GM19455 (cell line): Measurements from ENCODE around the gene ITM2B.
A peak's percentile ranks its signal among the peaks of the same experiment; 100 is the strongest.
"Not testable (repeated sequence)": the region's sequence is repeated elsewhere in the genome, so short reads cannot be mapped to it uniquely, and the experiment has no call there.

Source experiments
- ATAC-seq: cut with Tn5 transposase; IDR thresholded peaks from one replicate; pipeline ENCODE4 v1.9.1; 2021; ENCODE audit not compliant: unreplicated experiment

ITM2B gene

DNA sequence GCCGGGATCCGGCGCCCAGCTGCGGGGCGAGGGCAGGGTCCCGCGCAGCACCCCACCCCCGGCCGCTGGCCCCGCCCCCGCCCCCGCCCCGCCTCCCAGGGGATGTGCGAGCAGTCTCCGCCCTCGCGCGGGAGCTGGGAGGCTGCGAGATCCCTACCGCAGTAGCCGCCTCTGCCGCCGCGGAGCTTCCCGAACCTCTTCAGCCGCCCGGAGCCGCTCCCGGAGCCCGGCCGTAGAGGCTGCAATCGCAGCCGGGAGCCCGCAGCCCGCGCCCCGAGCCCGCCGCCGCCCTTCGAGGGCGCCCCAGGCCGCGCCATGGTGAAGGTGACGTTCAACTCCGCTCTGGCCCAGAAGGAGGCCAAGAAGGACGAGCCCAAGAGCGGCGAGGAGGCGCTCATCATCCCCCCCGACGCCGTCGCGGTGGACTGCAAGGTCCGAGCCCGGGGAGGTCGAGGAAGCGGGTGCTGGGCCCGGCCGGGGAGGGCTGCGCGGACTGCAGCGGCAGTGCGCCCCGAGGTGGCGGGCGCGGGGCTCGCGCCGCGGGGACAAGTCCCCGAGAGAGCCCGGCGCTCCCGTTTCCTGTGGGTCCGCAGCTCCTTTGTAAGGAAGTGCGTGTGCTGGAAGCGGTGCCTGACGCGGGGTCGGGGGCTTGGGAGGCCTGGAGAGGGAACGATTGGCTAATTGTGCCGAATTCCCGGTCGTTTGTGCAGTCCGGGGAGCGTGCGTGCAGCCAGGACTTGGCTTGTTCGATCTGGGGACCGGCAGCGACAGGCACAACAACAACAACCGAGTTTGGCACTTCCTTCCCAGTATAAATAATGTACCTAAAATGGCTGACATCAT lies at the start of gene ITM2B:
TSS of gene ITM2B (plus strand) at position 161 of the 843 bp plus-strand sequence. CDS start at position 316, 155 bp downstream.
- ATAC-seq: peak; percentile 73

DNA sequence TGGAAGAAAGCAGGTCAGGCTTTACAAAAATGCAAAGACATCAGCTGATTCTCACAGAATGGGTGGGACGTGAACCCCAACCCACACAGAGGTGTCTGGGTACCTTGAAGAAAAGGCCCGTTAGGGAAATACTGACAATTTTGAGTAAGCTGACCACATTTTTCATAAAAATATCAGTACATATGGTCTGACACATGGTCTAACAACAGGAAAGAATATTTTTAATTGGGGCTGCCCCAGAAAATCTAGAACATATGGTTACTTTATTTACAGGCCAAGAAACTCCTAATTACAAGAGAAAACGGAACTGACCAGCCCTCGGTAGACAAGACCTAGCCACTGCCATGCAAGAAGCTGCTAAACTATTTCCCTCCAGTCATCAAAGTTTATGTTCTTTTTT lies 48.7 kb upstream of the ITM2B start:
- ATAC-seq: no peak

DNA sequence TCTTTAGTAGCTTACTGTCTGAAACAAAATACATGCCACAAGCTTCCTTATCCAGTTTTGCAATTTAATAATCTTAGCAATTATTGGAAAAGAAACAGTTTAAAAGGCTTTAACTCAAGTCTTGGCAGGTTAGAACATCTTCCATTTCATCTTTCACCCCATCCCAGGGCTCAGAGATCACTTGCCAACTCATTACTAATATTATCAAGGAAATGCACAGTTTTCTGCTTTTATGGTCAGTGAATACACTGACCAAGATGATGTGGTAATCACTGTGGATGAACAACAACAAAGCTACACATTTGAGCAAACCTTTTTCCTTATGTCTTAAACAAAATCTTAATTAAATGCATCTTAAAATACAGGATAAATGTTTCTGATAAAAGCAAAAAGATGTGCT lies 48.0 kb upstream of the ITM2B start:
- no peak for ATAC-seq

DNA sequence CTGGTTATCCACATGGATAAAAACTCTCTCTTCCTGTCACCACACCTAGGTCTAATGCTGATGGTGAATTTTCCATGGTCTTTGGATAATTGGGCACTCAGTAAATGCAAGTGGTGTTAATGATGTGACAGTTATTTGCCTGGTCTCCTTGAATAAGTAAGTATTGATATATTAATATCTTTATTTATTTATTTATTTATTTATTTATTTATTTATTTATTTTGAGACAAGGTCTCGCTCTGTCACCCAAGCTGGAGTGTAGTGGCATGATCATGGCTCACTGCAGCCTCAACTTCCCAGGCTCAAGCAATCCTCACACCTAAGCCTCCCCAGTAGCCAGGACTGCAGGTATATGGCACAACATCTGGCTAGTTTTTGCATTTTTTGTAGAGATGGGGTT lies 46.3 kb upstream of the ITM2B start:
- ATAC-seq: no peak

DNA sequence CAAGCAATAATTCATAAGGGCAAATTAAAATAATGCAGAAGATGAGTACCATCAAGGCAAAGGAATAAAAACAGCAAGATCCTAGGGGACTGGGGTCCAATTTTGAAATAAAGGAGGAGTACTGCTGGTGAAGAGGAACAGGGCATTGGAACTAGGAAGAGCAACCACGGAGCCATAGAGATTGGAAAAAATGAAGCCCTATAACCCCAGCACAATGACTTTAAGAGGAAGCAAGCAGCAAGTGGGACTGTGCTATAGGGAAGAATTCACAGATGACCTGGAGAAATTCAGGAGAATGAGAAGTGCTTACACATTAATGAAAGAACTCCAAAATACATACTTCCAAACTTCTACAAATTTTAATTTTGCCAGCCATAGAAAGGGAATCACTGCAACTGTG lies 44.9 kb upstream of the ITM2B start:
- no peak for ATAC-seq

DNA sequence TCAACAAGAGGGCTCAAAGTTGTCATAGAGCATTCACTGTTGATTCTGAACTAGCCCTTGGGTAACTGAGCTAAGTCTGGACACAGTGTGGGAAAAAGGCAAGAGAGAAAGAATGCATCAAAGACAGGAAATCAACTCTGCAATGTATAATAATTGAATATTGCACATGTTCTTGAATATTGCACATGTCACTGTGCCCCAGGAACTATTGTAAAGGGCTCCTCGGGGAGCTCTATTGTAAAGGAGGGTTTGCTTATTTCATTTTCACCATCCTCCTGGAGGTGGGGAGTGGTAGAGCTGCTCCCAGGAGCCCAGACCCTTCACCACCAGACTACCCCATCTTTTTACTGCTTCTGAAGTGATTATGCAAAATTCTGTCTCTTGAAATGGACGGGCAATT lies 44.4 kb upstream of the ITM2B start:
- ATAC-seq: no peak

DNA sequence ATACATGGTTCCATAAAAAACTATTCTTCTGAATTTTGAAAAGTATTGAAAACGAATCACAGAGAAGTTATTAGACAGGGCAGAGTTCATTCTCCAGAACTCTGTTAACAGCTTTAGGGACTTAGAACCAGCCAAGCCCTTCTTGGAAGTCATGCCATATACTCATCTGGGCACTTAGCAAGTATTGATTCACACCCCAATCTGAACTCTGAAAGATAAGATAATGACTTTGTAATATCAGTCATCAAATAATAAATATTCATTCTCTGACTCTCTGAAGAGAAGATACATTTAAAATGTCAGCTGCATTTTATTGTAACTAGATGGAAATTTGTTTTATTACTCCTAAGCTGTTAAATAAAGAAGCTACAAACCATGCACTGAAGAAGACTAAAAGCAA lies 43.8 kb upstream of the ITM2B start:
- no peak for ATAC-seq

DNA sequence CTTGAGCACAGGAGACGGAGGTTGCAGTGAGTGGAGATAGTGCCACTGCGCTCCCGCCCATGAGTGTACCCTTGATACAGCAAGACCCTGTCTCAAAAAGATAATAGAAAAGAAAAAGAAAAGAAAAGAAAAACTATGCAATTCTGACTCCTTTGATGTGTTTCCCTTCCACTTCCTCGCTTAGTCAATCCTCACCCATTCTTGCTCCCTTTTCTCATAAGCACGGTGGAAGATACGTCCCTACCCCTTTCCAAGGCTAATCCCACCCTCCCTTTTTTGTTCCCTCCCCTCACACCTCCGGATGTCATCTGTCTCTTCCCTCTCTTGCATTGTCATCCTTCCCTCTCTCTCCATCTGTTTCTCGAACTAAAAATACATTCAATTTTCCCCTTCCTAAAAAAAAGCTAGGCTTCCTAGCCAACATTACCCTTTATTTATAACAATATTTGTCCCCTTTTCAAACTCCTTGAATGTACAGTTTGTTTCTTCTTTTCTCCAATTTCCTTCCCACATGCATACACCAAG lies 40.5 kb upstream of the ITM2B start:
- ATAC-seq: no peak

DNA sequence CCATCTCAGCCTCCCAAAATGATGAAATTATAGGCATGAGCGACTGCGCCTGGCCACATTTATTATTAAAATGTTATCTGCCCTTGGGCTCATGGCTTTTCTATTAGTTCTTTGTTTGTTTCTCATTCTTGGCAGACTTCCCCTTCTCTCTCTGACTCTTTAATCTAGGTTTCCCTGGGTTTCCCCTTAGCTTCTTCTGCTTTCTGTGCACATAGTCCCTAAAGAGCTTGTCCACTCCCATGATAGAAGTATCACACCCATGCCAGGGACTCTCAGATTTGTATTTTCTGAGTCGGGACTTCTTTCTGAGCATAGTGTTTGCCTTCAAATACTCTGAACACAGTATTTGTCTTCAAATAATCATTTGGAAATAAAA lies 38.6 kb upstream of the ITM2B start:
- ATAC-seq: no peak

DNA sequence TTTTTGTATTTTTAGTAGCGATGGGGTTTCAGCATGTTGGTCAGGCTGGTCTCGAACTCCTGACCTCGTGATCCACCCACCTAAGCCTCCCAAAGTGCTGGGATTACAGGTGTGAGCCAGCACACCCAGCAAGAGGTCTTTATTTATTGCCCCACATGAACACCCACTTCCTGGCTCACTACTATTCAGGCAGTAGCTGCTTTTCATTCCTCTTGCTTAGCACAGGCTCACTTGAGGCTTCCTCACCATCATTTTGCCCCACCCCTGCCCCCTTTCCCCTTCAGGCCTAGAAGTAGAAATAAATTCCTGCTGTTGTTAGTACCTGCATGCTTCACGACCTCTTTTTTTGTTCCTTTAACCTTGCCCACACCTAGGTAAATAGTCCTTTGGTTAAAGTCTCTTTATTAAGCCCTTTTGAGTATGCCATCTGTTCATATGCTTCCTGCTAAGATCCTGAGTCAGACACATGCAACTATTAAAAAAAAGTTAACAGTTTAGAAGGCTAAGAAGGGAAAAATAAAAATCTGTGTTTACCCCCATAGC lies 33.5 kb upstream of the ITM2B start:
- ATAC-seq: no peak

DNA sequence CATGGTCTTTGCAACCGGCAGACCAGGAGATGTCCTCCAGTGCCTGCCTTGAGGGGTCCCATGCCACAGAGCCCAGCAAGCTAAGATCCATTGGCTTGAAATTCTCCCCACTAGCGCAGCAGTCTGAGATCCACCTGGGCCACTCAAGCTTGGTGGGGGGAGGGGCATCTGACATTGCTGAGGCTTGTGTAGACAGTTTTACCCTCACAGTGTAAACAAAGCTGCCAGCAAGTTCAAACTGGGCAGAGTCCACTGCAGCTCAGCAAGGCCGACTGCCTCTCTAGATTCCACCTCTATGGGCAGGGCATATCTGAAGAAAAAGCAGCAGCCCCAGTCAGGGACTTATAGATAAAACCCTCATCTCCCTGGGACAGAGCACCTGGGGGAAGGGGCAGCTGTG lies 32.0 kb upstream of the ITM2B start:
- no peak for ATAC-seq

DNA sequence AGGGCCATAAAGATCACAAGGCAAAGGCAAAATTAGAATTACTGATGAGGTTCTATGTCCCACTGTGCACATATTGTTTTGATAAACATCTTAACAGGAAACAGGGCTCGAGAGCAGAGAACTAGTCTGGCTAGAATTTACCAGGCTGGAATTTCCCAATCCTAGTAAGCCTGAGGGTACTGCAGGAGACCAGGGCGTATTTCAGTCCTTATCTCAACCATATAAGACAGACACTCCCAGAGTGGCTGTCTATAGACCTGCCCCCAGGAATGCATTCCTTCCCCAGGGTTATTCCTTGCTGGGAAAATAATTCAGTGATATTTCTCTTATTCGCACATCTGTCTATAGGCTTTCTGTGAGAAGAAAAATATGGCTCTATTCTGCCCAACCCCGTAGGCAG lies 25.8 kb upstream of the ITM2B start:
- not testable (repeated sequence) for ATAC-seq

DNA sequence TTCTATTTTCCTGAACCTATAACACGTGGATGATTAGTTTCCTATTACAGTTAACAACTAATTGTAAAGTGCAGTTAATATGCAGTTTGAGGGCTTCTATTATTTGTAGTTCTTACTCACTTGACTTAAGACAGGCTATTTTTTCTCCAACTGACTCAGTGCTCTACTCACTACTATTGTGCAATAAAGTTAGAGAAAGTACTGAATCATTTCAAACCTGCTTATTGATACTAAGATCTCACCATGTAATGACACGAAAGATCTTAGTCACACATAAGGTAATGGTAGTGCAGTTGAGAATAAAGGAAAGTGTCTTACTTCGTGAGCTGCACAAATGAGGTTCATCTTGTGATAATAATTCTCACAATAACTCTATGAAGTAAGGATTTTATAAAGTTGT lies 22.8 kb upstream of the ITM2B start:
- ATAC-seq: no peak

DNA sequence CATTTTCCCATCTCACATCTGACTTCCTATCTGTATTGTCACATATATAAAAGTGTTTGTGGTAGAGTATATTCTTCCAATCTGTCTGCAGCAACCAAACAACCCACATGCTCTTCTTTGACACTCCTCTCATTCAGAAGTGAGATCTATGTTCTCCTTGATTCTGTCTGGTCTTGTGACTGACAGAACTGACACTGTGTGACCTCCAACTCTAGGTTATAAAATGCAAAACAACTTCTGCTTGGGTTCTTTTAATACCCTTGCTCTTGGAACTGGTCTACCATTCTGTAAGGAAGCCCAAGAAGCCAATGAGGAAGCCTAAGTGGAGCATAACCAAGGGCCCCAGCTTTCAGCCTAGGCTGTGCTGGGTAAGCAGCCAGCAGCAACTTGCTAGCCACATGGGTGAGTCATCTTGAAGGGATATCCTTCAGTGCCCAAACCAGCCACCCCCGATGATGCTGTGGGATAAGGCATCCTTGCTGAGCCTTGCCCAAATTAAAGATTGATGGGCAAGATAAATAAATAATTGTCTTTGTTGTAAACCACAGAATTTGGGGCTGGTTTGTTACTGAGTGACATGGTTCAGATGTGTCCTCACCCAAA lies 18.4 kb upstream of the ITM2B start:
- no peak for ATAC-seq

DNA sequence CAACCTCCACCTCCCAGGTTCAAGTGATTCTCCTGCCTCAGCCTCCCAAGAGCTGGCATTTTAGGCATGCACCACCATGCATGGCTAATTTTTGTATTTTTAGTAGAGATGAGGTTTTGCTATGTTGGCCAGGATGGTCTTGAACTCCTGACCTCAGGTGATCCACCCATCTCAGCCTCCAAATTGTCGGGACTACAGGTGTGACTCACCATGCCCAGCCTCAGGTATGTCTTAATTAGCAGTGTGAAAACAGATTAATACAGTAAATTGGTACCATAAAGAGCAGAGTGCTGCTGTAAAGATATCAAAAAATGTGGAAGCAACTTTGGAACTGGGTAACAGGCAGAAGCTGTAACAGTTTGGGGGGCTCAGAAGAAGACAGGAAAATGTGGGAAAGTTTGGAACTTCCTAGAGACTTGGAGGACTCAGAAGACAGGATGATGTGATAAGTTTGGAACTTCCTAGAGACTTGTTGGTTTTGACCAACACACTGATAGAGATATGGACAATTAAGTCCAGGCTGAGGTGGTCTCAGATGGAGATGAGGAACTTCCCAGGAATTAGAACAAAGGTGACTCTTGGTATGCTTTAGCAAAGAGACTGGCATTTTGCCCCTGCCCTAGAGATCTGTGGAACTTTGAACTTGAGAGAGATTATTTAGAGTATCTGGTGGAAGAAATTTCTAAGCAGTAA lies 17.3 kb upstream of the ITM2B start:
- not testable (repeated sequence) for ATAC-seq

DNA sequence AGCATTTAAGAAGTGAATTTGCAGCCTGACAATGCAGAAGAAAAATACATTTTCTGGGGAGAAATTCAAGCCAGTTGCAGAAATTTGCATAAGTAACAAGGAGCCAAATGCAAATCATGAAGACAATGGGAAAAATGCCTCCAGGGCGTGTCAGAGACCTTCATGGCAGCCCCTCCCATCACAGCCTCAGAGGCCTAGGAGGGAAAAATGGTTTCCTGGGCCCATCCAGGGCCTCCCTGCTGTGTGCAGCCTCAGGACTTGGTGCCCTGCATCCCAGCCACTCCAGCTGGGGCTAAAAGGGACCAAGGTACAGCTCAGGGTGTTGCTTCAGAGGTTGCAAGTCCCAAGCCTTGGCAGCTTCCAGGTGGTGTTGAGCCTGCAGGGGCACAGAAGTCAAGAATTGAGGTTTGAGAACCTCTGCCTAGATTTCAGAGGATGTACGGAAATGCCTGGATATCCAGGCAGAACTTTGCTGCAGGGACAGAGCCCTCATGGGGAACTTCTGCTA lies 16.7 kb upstream of the ITM2B start:
- no peak for ATAC-seq

DNA sequence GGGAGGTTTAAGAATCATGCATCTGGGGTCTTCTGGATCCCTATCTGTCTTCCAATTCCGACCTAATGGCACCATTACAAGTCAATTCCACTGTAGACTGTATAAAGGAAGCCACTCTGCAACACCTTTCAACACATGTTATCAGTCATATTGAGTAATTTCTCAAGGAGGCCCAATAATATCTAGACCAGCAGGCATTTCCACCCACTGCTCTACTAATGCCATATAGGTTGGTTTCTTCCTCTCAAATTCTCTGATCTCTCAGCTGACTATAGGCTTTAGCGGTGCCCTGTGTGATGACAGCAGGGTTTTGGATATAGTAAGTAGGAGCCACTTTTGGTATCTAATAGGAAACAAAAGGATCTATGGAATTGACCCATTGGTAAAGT lies 12.4 kb upstream of the ITM2B start:
- ATAC-seq: no peak

DNA sequence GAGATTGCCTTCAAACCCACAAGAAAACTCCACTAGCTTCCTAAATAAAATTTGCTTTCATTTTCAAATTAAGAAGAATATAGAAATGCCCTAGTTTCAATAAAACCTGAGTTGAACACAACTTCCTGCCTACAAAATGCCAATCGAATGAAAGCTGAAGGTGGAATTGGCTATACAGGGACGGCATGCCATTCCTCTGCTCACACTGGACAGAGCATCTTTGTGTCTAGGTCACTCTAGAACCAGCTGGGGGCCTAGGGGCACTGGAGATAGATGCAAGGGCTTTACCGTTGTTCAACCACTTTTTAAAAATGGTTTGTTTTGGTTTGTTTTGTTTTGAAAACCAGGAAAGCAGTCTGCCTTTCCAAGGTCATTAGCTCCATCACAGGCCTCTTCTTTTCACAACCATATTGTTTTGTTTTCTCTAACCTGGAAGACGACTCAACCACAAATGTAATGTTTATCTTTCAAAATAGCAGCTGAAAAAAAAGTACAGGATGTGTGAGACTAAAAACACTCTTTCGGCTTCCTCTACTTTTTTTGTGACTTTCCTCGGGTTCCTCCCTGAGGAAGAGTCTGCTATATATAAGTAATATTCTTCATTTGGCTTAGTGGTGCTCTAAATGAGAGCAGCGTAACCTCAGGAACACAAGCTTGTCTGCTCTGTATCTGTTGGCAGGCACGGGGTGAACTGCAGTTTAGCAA lies 11.9 kb upstream of the ITM2B start:
- no peak for ATAC-seq

DNA sequence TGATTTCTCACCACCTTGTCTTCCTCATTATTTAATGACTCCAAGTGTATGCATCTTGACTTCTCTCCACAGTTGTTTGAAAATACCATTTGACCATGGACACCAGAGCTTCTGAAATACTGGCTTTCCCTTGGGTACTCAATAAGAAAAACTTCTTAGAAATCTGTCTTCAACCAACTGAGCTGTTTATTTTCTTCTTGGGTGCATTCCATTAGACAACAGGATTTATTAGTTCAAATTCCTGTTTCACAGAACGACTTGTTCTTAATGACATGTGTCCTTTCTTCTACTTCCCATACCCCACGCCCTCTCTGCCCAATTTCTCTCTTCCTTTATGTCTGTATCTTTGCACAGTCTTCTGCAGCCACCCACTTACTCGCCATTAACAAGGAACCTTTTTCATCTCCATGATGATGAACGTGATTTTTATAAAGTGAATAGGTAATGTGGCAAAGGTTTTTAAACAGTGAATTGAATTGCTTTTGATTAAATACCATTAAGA lies 11.3 kb upstream of the ITM2B start:
- no peak for ATAC-seq
